HL-60 (cell line): ENCODE data around the gene MAN2B2.

ENCODE experiments used
- DNase-seq, 2 experiments: peaks; one replicate each; pipeline ENCODE4 v3.0.0-alpha.2; 2010 to 2020; ENCODE audit warnings: low read depth in 1 of 2, low spot score in 1 of 2
- H3K27ac ChIP-seq: fragments of 250-450 bp; sonication (Bioruptor Pico); replicated peaks from 2 replicates; pipeline ENCODE4 v1.5.1; 2020; ENCODE audit warnings: mild to moderate bottlenecking, moderate library complexity
- H3K27me3 ChIP-seq: fragments of 250-450 bp; sonication (Bioruptor Pico); 2 replicates; pipeline ENCODE4 v1.5.1; 2021; ENCODE audit warnings: mild to moderate bottlenecking, moderate library complexity; ENCODE audit not compliant: insufficient read depth, poor library complexity, severe bottlenecking
- H3K4me3 ChIP-seq: replicated peaks from 2 replicates; pipeline ENCODE4 v1.5.1; 2011; ENCODE audit warnings: mild to moderate bottlenecking, control low read depth, low read length; ENCODE audit not compliant: insufficient read depth
- CTCF ChIP-seq: IDR thresholded peaks from one replicate; pipeline ENCODE4 v1.5.1; 2011; ENCODE audit warnings: low read length, control low read depth, inconsistent platforms; ENCODE audit not compliant: insufficient read depth
- GABPA ChIP-seq: IDR thresholded peaks from 2 replicates; pipeline ENCODE4 v1.6.1; 2012; ENCODE audit warnings: low read depth
- POLR2AphosphoS5 ChIP-seq: IDR thresholded peaks from 2 replicates; pipeline ENCODE4 v1.6.1; 2012; ENCODE audit warnings: low read depth
- REST ChIP-seq: IDR thresholded peaks from 2 replicates; pipeline ENCODE4 v1.6.1; 2012; ENCODE audit warnings: low read depth; ENCODE audit not compliant: insufficient replicate concordance
- SPI1 ChIP-seq: IDR thresholded peaks from 2 replicates; pipeline ENCODE4 v1.6.1; 2012; ENCODE audit warnings: low read depth, mild to moderate bottlenecking, borderline replicate concordance

Gene MAN2B2

GRCh38 chr4:6538575-6538974 is 36.4 kb upstream of the MAN2B2 start:
- DNase-seq: no peak
- H3K4me3 ChIP-seq: no peak overlapping the region

GRCh38 chr4:6539009-6539764 is 35.8 kb upstream of the MAN2B2 start:
- TF ChIP-seq POLR2AphosphoS5 (no peak), SPI1 (no peak), GABPA (no peak), CTCF (no peak), REST (no peak)
- H3K4me3 ChIP-seq: no peak overlapping the region
- no peaks in the 10 kb centered on the region for H3K27me3 ChIP-seq
- H3K27ac ChIP-seq: no peak overlapping the region
- DNase-seq: no peak

More at GRCh38 chr4:6538575-6538974, 36.4 kb upstream of the MAN2B2 start:
- no peak for TF ChIP-seq SPI1
- no peaks in the 10 kb centered on the region for H3K27me3 ChIP-seq
- H3K27ac ChIP-seq: no peak overlapping the region

GRCh38 chr4:6540879-6541278 is 34.1 kb upstream of the MAN2B2 start:
- H3K27ac ChIP-seq: no peak overlapping the region
- H3K4me3 ChIP-seq: no peak overlapping the region
- DNase-seq: no peak
- H3K27me3 ChIP-seq: no peaks in the 10 kb centered on the region
- TF ChIP-seq CTCF (no peak), POLR2AphosphoS5 (no peak), SPI1 (no peak), REST (no peak), GABPA (no peak)

- no peak overlapping the region for H3K4me3 ChIP-seq
- no peak for TF ChIP-seq POLR2AphosphoS5
- TF ChIP-seq SPI1: no peak
- TF ChIP-seq CTCF: no peak
- TF ChIP-seq REST: no peak
- no peak for TF ChIP-seq GABPA
- DNase-seq: no peak
Observed at GRCh38 chr4:6541789-6542188, 33.2 kb upstream of the MAN2B2 start.

More at GRCh38 chr4:6541789-6542188, 33.2 kb upstream of the MAN2B2 start:
- H3K27me3 ChIP-seq: no peaks in the 10 kb centered on the region
- no peak overlapping the region for H3K27ac ChIP-seq
